RWPE1 (cell line): ENCODE data around the gene SEBOX.
A peak's percentile ranks its signal among the peaks of the same experiment; 100 is the strongest.

ENCODE experiments used
- CTCF ChIA-PET: fragments of 350-600 bp; sonication (Branson Sonifier 250); formaldehyde crosslinking; extraction: SDS; loops from one replicate; lab custom pipeline; 2021; lab: Yijun Ruan, JAX
- POLR2A ChIA-PET: fragments of 400-600 bp; formaldehyde crosslinking; extraction: SDS; loops from one replicate; lab custom pipeline; 2020; ENCODE audit warnings: antibody characterized with exemption; ENCODE audit not compliant: low non-redundant PET; lab: Yijun Ruan, JAX
- DNase-seq: peaks from one replicate; pipeline ENCODE4 v3.0.0; 2012; ENCODE audit warnings: low spot score
- H3K27ac ChIP-seq: fragments of 450-650 bp; 2 replicates; pipeline ENCODE4 v1.5.1; 2017
- CTCF ChIP-seq: fragments of 450-650 bp; conservative IDR thresholded peaks from 2 replicates; pipeline ENCODE4 v1.5.1; 2017; ENCODE audit warnings: low read depth, mild to moderate bottlenecking

SEBOX gene

GRCh38 chr17:28346199-28346580, 18.8 kb downstream of the SEBOX start:
- ChIA-PET CTCF (interaction anchor here (1.2 kb wide), 1 partner anchor 10 kb away, joined by 3 read pairs; the partner anchor contains the start of gene TNFAIP1), POLR2A (interaction anchor here (2.1 kb wide), 1 partner anchor 11 kb away, joined by 9 read pairs; the partner anchor contains the start of genes IFT20 and TNFAIP1)
- DNase-seq: no peak
- peak overlapping the region; percentile 95 for H3K27ac ChIP-seq
- TF ChIP-seq CTCF: no peak

- ChIA-PET POLR2A (interaction anchor here (2.1 kb wide), 1 partner anchor 10 kb away, joined by 9 read pairs; the partner anchor contains the start of genes IFT20 and TNFAIP1), CTCF (interaction anchor here (1.2 kb wide), 1 partner anchor 10 kb away, joined by 3 read pairs; the partner anchor contains the start of gene TNFAIP1)
- peak overlapping the region; percentile 95 for H3K27ac ChIP-seq
- TF ChIP-seq CTCF: no peak
- DNase-seq: no peak
These were observed 19.4 kb downstream of the SEBOX start for GRCh38 chr17:28345419-28346198.

GRCh38 chr17:28344435-28344901, 20.5 kb downstream of the SEBOX start:
- ChIA-PET CTCF (no interaction called here), POLR2A (no interaction called here)
- TF ChIP-seq CTCF: no peak
- H3K27ac ChIP-seq: peak overlapping the region; percentile 95
- DNase-seq: no peak

- peak overlapping the region; percentile 95 for H3K27ac ChIP-seq
- no peak for DNase-seq
- POLR2A ChIA-PET: no interaction called here
- TF ChIP-seq CTCF: no peak
- CTCF ChIA-PET: no interaction called here
These were observed 21.0 kb downstream of the SEBOX start for GRCh38 chr17:28344011-28344410.

- no peak for TF ChIP-seq CTCF
- ChIA-PET CTCF (no interaction called here), POLR2A (no interaction called here)
- DNase-seq: no peak
- peak overlapping the region; percentile 95 for H3K27ac ChIP-seq
These were observed 21.5 kb downstream of the SEBOX start for GRCh38 chr17:28343491-28343932.

- peak overlapping the region; percentile 95; the same call in 1 of the 2 replicates for H3K27ac ChIP-seq
These were observed 22.7 kb downstream of the SEBOX start for GRCh38 chr17:28342313-28342712.

More at GRCh38 chr17:28342313-28342712, 22.7 kb downstream of the SEBOX start:
- ChIA-PET POLR2A (no interaction called here), CTCF (no interaction called here)
- TF ChIP-seq CTCF: no peak
- DNase-seq: no peak
